GM19463 (cell line): ENCODE measurements around the gene XRCC3.

Experiments
- ATAC-seq: cut with Tn5 transposase; IDR thresholded peaks from one replicate; pipeline ENCODE4 v1.9.1; 2021; ENCODE audit warnings: mild to moderate bottlenecking, moderate library complexity; ENCODE audit not compliant: unreplicated experiment

Gene XRCC3

GRCh38 chr14:103708750-103709187, 6.5 kb downstream of the XRCC3 start:
- no peak for ATAC-seq

DNA sequence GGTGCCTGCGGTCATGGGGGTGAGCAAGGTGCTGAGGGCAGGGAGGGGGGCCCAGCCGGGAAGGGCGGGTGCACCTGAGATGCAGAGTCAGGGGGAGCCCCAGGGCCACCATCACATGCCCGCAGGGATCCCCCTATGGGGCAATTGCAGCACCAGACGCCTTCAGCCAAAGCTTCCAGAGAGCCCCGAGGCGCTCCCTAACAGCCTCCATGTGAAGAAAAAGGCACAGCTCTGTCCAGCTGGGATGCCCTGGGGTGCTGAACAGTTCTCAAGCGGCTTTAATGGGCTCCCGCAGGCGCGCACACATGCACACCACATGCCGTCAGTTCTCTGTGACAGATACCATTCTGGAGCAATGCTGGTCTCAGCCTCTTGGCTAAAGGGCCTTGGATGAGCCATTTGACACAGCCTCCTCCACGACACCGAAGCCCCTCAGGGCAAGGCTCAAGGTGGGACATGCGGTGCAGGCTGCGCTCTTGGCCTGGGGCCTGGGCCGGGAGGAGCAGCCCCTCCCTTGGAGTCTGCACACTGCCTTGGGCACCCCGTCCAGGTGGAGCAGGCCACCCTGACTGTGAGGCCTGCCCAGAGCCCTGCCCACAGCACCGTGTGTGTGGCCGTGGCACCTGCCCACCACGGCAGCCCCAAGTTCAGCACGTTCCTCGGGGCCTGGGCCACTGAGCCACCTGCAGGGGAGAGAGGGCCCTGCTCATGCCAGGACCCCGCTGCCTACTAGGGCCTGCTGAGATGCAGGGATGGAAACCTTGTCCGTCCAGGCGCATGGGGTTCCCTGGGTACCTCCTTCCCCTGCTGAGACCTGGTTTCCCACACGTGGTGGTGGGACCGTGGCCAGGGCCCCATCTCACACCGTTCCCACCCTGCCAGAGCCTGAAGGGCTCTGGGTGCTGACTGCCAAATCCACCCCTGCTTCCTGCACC, 7.7 kb downstream of the XRCC3 start:
- ATAC-seq: no peak

GRCh38 chr14:103706551-103707328, 8.5 kb downstream of the XRCC3 start:
- no peak for ATAC-seq

DNA sequence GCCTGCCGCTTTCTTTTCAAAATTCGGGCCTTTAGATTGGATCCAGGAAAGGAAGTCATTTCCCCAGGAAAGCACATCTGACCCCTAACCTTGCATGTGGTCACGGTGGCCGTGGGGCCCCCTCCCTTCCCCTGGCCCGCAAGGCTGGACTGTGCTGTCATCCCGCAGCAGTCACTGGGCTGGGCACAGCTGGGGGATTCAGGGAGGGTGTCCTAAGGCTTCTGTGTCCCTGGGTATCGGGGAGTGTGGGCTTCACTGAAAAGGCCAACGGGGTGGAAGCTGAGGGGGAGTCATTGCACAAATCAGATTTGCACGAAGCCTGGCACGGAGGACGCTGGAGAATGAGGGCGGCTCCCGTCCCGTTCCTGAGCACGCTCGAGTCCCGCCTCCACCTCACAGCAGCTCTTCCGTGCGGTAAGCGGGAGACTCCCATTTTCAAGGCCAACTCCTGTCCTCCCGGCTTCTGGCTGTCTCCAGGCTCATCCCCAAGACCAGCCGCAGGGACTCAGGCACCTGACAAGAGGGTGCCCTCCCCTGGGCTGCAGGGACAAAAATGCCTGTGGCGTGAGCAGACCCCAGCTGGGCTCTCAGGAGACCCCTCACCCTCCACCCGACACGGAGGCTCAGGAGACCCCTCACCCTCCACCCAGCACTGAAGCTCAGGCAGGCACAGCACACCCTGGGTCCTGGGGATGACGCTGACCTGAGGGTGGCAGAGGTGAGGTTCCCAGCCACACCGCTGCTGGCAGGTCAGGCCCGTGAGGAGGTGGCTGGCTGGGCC, 9.6 kb downstream of the XRCC3 start:
- ATAC-seq: no peak

GRCh38 chr14:103705118-103705503, 10.1 kb downstream of the XRCC3 start:
- no peak for ATAC-seq

DNA sequence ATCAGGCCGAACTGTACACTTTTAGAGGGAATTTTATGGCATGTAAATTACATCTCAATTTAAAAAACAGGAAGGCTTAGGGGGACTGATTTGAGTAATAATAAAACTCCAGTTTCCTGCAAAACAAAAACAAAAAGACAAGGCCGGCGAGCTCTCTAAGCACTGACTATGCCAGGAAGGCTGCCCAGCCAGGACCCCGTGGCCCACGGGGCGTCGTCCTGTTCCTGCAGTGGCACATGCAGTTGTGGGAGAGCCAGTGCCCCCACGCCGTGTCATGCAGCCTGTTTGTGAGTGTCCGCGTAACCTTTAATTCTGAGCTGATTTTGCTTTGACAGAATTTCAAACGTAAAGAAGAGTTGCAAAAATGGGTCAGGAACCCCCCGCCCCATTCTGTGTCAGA, 10.5 kb downstream of the XRCC3 start:
- no peak for ATAC-seq

DNA sequence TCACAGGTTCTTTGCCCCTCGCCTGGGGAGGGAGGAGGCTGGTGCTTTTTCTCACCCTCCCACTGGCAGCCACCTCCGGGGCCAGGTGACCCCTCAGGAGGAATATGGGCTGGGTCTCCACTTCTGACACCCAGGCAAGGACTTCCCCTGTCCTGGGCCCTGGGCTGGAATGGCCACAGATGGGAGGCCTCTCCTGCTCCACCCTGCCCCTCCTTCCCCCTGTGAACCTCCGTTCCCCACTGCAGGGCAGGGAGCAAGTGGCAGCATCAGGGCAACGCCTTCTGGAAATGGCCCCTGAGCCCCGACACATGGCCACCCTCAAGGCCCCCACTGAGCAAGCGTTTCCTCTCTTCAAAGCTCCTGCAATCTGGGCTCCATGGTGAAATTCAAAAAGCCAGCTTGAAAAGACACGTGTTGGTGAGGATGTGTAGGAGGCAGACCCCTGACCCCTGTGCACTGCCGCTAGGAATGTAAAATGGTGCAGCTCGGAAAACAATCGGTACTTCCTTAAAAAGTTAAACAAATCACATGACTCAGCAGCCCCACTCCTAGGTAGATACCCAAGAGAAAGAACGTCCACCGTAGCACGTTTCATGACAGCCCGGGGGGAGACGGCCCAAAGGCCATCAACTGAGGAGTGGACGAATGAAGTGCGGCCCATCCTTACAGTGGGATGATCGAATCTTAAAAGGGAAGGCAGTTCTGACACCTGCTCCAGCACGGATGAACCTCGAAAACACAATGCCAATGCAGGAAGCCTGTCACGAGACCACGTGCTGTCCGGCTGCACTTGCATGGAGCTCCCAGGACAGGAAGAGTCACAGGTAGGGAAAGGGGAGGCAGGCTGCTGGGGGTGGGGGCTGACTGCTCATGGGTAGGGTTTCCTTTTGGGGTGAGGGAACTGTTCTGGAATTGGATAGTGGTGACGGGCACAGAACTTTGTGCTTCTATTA, 11.5 kb downstream of the XRCC3 start:
- no peak for ATAC-seq

DNA sequence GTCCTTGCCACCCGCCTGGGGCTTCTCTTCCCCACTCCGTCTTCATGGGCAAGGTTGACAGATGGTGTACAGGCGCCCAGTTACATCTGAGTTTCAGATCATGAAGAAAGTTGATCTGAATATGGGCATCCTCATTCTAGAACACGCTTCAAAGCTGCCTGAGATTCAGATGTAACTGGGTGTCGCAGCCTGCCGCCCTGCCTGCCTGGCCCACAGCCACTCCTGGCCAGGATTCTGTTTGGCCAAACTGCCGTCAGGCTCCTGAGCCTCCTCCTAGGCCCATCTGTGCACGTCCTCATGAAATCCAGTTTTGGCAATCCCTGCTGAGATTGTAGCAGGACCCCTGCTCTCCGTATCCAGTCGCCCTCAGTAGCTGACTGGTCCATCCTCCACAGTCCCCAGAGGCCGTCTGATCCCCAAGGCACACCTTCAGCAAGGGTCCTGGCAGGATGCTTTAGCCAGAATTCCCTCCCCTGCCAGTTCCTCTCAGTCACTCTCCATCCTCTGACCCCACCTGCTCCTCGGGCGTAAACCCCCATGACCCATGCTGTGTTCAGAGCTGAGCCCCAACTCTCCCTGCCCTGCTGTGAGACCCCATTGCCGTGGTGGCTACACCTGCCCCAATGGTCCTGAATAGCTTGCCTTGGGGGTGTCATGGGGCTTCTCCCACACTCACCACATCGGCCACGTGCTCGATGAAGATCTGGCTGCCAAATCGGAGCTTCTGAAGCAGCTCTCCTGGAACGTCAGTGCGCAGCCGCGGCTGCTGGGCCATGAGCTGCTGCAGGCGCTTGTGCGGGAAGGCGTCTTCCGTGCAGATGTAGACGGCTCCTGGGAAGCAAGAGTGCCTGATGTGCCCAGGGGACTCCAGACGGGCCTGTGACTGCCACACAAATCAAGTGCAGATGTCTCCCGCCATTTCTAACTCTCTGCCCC, 12.5 kb downstream of the XRCC3 start:
- ATAC-seq: no peak

DNA sequence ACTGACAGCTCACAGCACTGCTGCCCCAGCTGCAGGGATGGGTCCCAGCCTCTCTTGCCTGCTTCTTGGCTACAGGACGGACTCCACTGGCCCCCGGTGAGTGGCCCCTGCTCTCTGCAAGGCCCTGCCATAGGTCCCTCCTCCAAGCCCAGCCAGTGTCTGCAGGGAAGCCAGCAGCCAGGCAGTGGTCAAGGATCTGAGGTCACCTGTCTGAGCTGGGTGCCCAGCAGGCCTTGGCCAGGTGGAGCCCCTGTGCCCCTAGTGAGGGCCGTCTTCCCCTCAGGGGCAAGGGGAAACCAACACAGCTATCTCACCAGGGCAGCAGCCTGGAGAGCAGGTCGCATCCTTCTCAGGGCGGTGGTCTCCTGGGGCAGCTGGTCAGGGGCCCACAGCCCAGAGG, 13.2 kb downstream of the XRCC3 start:
- no peak for ATAC-seq

DNA sequence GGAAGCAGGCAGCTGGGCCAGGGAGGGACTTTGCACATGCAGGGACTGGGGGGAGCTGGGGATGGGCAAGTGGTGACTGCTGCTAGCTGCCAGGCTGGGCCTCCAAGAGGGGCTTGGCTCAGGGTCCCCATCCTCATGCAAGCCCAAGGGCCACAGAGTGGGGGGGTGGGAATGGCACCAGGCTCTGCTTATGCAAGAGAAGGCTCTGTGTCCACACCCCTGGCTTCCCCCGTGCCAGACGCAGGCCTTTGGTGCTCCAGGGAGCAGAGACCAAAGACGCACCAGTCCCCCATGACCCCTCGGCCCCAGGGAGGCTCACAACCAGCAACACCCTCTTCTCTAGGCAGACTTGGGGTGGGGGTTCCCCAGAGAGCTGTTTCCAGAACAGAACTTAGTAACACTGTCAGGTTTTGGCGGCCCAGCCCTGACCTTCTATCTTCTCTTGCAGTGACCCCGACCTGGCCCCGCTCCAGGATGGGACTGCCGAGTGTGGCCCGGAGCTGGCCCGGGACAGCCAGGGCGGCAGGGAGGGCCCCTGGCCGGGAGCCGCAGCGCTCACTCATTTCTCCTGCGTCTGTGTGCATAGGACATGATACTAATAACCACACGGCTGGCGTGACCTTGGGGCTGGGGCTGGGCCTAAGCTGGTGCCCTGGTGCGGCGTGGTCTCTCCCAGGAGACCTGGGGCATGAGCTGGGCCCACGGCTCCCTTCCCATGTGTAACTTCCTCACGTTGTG, 14.3 kb downstream of the XRCC3 start:
- ATAC-seq: no peak

DNA sequence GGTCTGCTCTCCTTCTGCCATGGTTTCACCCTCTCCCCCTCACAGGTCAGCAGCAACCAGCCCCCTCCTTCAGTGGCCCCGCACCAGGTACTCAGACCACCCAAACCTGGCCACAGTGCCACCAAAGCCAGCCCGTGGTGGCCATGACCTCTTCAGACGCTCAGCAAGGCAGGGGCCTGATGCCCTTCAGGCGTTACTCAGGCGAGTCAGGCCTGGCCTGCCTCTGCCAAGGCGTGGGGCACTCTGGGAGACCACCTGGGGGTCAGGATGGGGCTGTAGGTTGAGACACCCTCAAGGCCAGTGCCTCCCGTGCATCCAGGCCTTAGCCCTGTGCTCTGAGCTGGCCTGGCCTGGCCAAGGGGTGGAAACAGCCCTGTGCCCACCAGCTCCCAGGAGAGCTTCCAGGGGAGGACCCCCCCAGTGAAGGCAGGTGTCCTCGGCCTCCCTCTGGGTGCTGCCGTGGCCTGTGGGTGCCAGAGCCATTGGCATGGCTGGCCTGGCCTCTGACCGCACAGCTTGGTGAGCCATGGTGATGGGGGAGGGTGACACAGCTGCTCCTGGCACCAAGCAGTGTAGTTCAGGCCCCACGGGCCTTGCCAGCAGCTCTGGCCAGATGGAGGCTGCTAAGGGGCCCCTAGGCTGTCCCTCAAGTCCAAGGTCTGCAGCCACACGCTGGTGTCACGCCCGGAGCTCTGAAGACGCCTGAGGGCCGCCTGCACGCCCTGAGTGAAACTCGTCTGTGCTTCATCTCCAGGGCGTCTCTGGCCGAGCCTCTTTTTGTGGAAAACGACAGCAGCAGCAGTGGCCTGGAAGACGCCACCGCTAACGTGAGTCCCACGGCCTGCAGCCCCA, 15.1 kb downstream of the XRCC3 start:
- no peak for ATAC-seq

DNA sequence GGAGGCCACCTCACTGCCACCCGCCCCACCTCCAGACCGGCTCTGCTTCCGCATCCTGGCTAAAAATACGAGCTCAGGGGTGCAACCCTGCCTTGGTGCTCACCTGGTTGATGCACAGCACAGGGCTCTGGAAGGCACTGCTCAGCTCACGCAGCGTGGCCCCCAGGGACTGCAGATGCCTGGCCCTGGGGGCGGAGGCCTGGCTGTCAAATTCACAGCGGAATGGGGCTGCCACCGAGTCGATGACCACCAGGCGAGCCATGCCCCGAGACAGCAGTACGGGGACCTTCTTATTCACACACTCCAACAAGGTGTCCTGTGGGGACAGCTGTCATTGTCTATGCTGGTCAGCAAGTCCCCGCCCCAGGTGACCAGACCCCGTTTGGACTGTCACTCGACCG, 16.0 kb downstream of the XRCC3 start:
- no peak for ATAC-seq

- no peak for ATAC-seq
These were observed 16.6 kb downstream of the XRCC3 start for GRCh38 chr14:103698380-103699260.

GRCh38 chr14:103697603-103698379, 17.5 kb downstream of the XRCC3 start:
- no peak for ATAC-seq

DNA sequence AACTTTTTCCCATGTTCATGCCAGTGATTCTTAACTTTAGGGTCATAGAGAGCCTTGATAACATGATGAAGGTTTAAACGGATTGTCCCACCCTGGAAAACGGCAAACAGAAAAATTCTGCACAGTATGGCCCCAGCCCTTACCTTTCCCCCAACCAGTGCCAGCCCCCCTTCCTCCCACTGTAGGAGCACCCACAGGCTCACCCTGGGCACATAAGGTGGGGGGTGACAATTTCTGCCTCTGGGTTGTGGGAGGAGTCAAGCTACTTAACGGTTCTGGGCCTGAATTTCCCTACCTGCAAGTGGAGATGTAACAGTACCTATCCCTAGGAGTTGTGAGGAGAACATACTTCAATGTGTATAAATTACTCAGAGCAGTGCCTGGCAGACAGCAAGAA, 18.0 kb downstream of the XRCC3 start:
- ATAC-seq: no peak
